Stimulated activated memory B cell treated with anti-CD40 and anti-IgM and Interleukin-4, amounts not matched to agents 10 μg/mL and 1 μg/mL and 100 μg/mL, for 72 hours (primary cell): ENCODE results near the gene CDK2AP2.
"Not testable (repeated sequence)": the region's sequence is repeated elsewhere in the genome, so short reads cannot be mapped to it uniquely, and the experiment has no call there.

ENCODE experiments used
- ATAC-seq: fragments of 150-1000 bp; cut with Tn5 transposase; 2 replicates; pipeline ENCODE4 v1.10.0; 2021
- H3K27ac Mint-ChIP-seq: one replicate; pipeline ENCODE4 v1.8.0; 2022; ENCODE audit warnings: mild to moderate bottlenecking, mixed read lengths
- H3K27me3 Mint-ChIP-seq: one replicate; pipeline ENCODE4 v1.8.0; 2022; ENCODE audit warnings: mixed read lengths
- H3K36me3 Mint-ChIP-seq: one replicate; pipeline ENCODE4 v1.8.0; 2022; ENCODE audit warnings: mixed read lengths
- H3K4me1 Mint-ChIP-seq: one replicate; pipeline ENCODE4 v1.8.0; 2022; ENCODE audit warnings: mixed read lengths
- H3K4me3 Mint-ChIP-seq: one replicate; pipeline ENCODE4 v1.8.0; 2022; ENCODE audit warnings: mild to moderate bottlenecking, moderate library complexity, mixed read lengths
- H3K9me3 Mint-ChIP-seq: one replicate; pipeline ENCODE4 v1.8.0; 2022; ENCODE audit warnings: mixed read lengths

CDK2AP2 gene, protein sequence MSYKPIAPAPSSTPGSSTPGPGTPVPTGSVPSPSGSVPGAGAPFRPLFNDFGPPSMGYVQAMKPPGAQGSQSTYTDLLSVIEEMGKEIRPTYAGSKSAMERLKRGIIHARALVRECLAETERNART

DNA sequence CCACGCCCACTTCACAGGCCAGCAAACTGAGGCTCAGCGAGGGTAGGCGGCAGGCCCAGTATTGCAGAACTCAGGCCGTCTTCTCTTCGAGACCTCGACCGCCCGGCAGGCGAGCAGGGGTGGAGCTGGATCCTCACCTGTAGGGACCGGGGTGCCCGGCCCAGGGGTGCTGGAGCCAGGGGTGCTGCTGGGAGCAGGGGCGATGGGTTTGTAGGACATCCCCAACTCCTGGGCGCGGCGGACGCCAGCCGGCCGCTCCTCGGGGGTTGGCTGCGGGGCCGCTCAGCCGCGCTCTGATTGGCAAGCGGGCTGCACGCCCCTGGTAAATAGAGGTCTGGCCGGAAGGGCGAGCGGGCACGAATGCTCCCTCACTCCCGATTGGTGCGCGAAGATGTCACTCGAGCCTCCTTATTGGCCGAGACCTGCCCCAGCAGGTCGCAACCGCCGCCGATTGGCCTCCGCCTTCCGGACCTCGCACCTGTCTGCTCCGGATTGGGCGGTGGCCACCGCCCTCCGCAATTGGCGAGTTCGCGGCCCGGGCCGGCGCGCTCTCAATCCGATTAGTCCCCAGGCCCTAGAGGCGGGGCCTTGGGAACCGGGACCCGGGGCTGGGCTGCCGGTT is at the start of gene CDK2AP2:
Gene CDK2AP2, minus strand, starts transcription at position 299 of the 622 bp plus-strand sequence. Its CDS starts 80 bp downstream, at position 219.
- H3K36me3 Mint-ChIP-seq = no peaks in the 10 kb centered on the region
- peak; percentile 90 for ATAC-seq
- peaks cover 44% of the 10 kb centered on the region for H3K4me1 Mint-ChIP-seq
- peak within 1 kb of the TSS; percentile 96 for H3K27ac Mint-ChIP-seq
- H3K9me3 Mint-ChIP-seq = no peaks in the 10 kb centered on the region
- no peaks in the 10 kb centered on the region for H3K27me3 Mint-ChIP-seq
- peak within 1 kb of the TSS; percentile 75 for H3K4me3 Mint-ChIP-seq

DNA sequence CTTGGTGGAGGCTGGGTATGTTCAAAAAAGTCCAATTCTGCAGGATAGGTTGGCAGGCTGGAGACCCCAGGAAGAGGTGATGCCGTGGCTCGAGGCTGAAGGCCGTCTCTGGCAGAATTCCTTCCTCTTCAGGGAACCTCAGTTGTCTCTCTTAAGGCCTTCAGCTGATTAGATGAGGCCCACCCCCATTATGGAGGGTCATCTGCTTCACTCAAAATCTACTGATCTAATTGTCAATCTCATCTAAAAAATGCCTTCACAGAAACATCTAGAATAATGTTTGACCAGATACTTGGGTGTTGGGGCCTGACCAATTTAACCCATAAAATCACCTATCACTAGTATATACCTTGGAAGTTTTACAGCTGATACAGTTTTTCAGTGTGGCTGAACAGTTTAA is 48.3 kb upstream of the CDK2AP2 start:
- no peak for ATAC-seq
- no peak overlapping the region for H3K27ac Mint-ChIP-seq
- peaks cover 30% of the 10 kb centered on the region for H3K27me3 Mint-ChIP-seq
- no peak overlapping the region for H3K4me3 Mint-ChIP-seq
- peaks cover 8% of the 10 kb centered on the region for H3K36me3 Mint-ChIP-seq
- peaks cover 9% of the 10 kb centered on the region for H3K9me3 Mint-ChIP-seq
- peaks cover 19% of the 10 kb centered on the region for H3K4me1 Mint-ChIP-seq

- not testable (repeated sequence) for H3K4me3 Mint-ChIP-seq, H3K27me3 Mint-ChIP-seq
- H3K9me3 Mint-ChIP-seq = peaks cover 18% of the 10 kb centered on the region
Measured at GRCh38 chr11:67551697-67552096, 43.7 kb upstream of the CDK2AP2 start.

DNA sequence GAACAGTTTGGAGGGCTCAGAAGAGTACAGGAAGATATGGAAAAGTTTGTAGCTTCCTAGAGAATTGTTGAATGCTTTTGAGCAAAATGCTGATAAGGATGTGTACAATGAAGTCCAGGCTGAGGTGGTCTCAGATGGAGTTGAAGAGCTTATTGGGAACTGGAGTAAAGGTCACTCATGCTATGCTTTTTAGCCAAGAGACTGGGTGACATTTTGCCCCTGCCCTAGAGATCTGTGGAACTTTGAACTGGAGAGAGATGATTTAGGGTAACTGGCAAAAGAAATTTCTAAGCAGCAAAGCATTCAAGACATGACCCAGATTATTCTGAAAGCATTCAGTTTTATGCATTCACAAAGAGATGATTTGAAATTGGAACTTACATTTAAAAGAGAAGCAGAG is 43.2 kb upstream of the CDK2AP2 start:
- H3K27ac Mint-ChIP-seq = no peak overlapping the region
- no peak for ATAC-seq
- H3K9me3 Mint-ChIP-seq = peaks cover 18% of the 10 kb centered on the region
- H3K4me3 Mint-ChIP-seq = no peak overlapping the region
- peaks cover 9% of the 10 kb centered on the region for H3K27me3 Mint-ChIP-seq
- H3K36me3 Mint-ChIP-seq = peaks cover 14% of the 10 kb centered on the region
- no peaks in the 10 kb centered on the region for H3K4me1 Mint-ChIP-seq

More at GRCh38 chr11:67551697-67552096, 43.7 kb upstream of the CDK2AP2 start:
- not testable (repeated sequence) for H3K27ac Mint-ChIP-seq, H3K4me1 Mint-ChIP-seq, ATAC-seq
- peaks cover 14% of the 10 kb centered on the region for H3K36me3 Mint-ChIP-seq

GRCh38 chr11:67548555-67549110 is 40.7 kb upstream of the CDK2AP2 start:
- Mint-ChIP-seq H3K9me3 (peaks cover 18% of the 10 kb centered on the region), H3K27me3 (peaks cover 18% of the 10 kb centered on the region), H3K36me3 (peaks cover 14% of the 10 kb centered on the region), H3K4me1 (no peaks in the 10 kb centered on the region), H3K27ac (no peak overlapping the region), H3K4me3 (no peak overlapping the region)
- no peak for ATAC-seq

GRCh38 chr11:67548112-67548511 is 40.1 kb upstream of the CDK2AP2 start:
- H3K27ac Mint-ChIP-seq, ATAC-seq, H3K4me3 Mint-ChIP-seq, H3K4me1 Mint-ChIP-seq: not testable (repeated sequence)
- peaks cover 18% of the 10 kb centered on the region for H3K27me3 Mint-ChIP-seq
- H3K9me3 Mint-ChIP-seq = peaks cover 18% of the 10 kb centered on the region
- H3K36me3 Mint-ChIP-seq = peaks cover 14% of the 10 kb centered on the region

- Mint-ChIP-seq H3K36me3 (no peaks in the 10 kb centered on the region), H3K27ac (no peak overlapping the region), H3K27me3 (peaks cover 17% of the 10 kb centered on the region), H3K4me3 (no peak overlapping the region), H3K4me1 (no peaks in the 10 kb centered on the region), H3K9me3 (peaks cover 2% of the 10 kb centered on the region)
- no peak for ATAC-seq
Measured at GRCh38 chr11:67545280-67545679, 37.3 kb upstream of the CDK2AP2 start.

- no peak for ATAC-seq
- Mint-ChIP-seq H3K4me1 (no peaks in the 10 kb centered on the region), H3K27ac (no peak overlapping the region), H3K36me3 (no peaks in the 10 kb centered on the region), H3K27me3 (peaks cover 12% of the 10 kb centered on the region), H3K4me3 (no peak overlapping the region), H3K9me3 (no peaks in the 10 kb centered on the region)
Measured at GRCh38 chr11:67544616-67545242, 36.8 kb upstream of the CDK2AP2 start.

GRCh38 chr11:67543585-67543984 is 35.6 kb upstream of the CDK2AP2 start:
- Mint-ChIP-seq H3K36me3 (no peaks in the 10 kb centered on the region), H3K27me3 (peaks cover 14% of the 10 kb centered on the region), H3K27ac (no peak overlapping the region), H3K4me3 (no peak overlapping the region), H3K4me1 (no peaks in the 10 kb centered on the region), H3K9me3 (no peaks in the 10 kb centered on the region)
- no peak for ATAC-seq

GRCh38 chr11:67542971-67543370 is 35.0 kb upstream of the CDK2AP2 start:
- H3K36me3 Mint-ChIP-seq = no peaks in the 10 kb centered on the region
- no peaks in the 10 kb centered on the region for H3K4me1 Mint-ChIP-seq
- no peak overlapping the region for H3K27ac Mint-ChIP-seq
- no peaks in the 10 kb centered on the region for H3K9me3 Mint-ChIP-seq
- H3K4me3 Mint-ChIP-seq = no peak overlapping the region
- peaks cover 20% of the 10 kb centered on the region for H3K27me3 Mint-ChIP-seq
- ATAC-seq = no peak

GRCh38 chr11:67542169-67542568 is 34.2 kb upstream of the CDK2AP2 start:
- Mint-ChIP-seq H3K27me3 (peaks cover 20% of the 10 kb centered on the region), H3K4me3 (no peak overlapping the region), H3K4me1 (no peaks in the 10 kb centered on the region), H3K27ac (no peak overlapping the region), H3K36me3 (no peaks in the 10 kb centered on the region), H3K9me3 (no peaks in the 10 kb centered on the region)
- ATAC-seq = no peak

GRCh38 chr11:67541198-67541597 is 33.2 kb upstream of the CDK2AP2 start:
- Mint-ChIP-seq H3K4me3 (no peak overlapping the region), H3K27ac (no peak overlapping the region), H3K36me3 (no peaks in the 10 kb centered on the region), H3K27me3 (peaks cover 20% of the 10 kb centered on the region), H3K4me1 (no peaks in the 10 kb centered on the region), H3K9me3 (no peaks in the 10 kb centered on the region)
- ATAC-seq = no peak

DNA sequence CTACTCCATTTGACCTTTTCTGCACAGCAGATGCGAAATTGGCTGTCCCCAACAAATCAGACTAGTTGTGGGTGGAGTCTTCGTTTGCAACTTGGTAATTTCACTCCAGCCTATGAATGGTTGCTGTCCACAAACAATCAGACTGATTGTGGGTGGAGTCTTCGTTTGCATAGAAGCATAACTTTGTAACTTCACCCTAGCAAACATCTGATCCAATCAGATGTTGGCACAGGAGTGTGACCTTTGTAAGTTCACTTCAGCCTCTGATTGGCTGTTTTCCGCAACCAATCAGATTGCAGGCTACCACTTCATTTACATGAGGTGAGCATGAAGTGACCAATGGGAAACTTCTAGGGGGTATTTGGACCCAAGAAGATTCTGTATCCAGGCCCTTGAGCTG is 31.6 kb upstream of the CDK2AP2 start:
- no peak overlapping the region for H3K27ac Mint-ChIP-seq
- no peak for ATAC-seq
- H3K9me3 Mint-ChIP-seq = peaks cover 1% of the 10 kb centered on the region
- H3K4me1 Mint-ChIP-seq = no peaks in the 10 kb centered on the region
- H3K4me3 Mint-ChIP-seq = no peak overlapping the region
- H3K27me3 Mint-ChIP-seq = peaks cover 12% of the 10 kb centered on the region
- H3K36me3 Mint-ChIP-seq = no peaks in the 10 kb centered on the region

DNA sequence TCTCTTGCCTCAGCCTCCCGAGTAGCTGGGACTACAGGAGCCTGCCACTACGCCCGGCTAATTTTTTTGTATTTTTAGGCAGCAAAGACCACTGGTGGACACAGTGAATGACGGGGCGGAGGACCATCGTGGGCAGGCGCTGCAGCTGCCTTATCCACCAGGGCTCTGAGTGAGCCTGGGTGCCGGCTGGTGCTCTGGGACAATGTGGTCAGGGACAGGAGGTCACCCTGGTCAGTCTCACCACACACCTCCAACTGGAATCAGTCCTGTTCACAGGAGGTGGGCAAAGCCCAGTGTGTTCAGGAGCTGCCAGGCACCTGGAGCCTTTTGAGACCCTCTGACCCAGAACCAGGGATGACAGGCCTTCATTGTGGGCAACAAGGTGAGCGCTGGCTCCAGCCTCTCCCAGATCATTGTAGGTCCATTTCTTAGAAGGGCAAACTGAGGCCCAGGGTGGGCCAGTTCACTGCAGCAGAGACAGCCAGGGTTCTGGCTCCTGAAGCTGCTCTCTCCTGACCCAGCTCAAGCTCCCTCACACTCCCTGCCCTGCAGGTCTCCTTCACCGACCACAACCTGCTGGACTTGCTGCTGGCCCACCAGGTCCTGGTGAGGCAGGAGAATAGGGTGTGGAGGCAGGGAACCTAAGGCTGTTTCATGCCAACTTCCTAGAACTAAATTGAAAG is 31.0 kb upstream of the CDK2AP2 start:
- no peak overlapping the region for H3K4me3 Mint-ChIP-seq
- H3K27me3 Mint-ChIP-seq = peaks cover 18% of the 10 kb centered on the region
- no peak for ATAC-seq
- peaks cover 5% of the 10 kb centered on the region for H3K9me3 Mint-ChIP-seq
- no peaks in the 10 kb centered on the region for H3K4me1 Mint-ChIP-seq
- H3K36me3 Mint-ChIP-seq = no peaks in the 10 kb centered on the region
- H3K27ac Mint-ChIP-seq = no peak overlapping the region

- Mint-ChIP-seq H3K36me3 (no peaks in the 10 kb centered on the region), H3K4me1 (no peaks in the 10 kb centered on the region), H3K9me3 (peaks cover 9% of the 10 kb centered on the region), H3K27ac (no peak overlapping the region), H3K27me3 (peaks cover 23% of the 10 kb centered on the region), H3K4me3 (no peak overlapping the region)
- no peak for ATAC-seq
Measured at GRCh38 chr11:67538306-67538705, 30.3 kb upstream of the CDK2AP2 start.
